Astrocyte (in vitro differentiated cells and primary cell): ENCODE measurements around the gene NLRP4. TPM values are rescaled to one million over a fixed set of nuclear protein-coding genes. Genes with fewer than 3 reads are reported as not detected.

Source experiments
- DNase-seq: peaks from one replicate; pipeline ENCODE4 v3.0.0-alpha.2; 2010; ENCODE audit warnings: low read depth
- FAIRE-seq: peaks from 2 replicates; lab custom pipeline; 2011; peaks lifted over from hg19 to GRCh38; lab: Jason Lieb, UNC
- H2AFZ ChIP-seq: 2 replicates; pipeline ENCODE4 v1.6.0; 2012; ENCODE audit warnings: low read depth, low read length, inconsistent platforms
- H3K27ac ChIP-seq: 2 replicates; pipeline ENCODE4 v1.5.1; 2011; ENCODE audit warnings: low read depth, low read length, inconsistent platforms
- H3K27me3 ChIP-seq: 2 replicates; pipeline ENCODE4 v1.6.0; 2011; ENCODE audit warnings: low read length, inconsistent platforms; ENCODE audit not compliant: insufficient read depth
- H3K36me3 ChIP-seq: 2 replicates; pipeline ENCODE4 v1.5.1; 2011; ENCODE audit warnings: low read length, inconsistent platforms; ENCODE audit not compliant: insufficient read depth
- H3K4me1 ChIP-seq: 2 replicates; pipeline ENCODE4 v1.5.1; 2011; ENCODE audit warnings: low read length, inconsistent platforms; ENCODE audit not compliant: insufficient read depth
- H3K4me2 ChIP-seq: 2 replicates; pipeline ENCODE4 v1.6.0; 2012; ENCODE audit warnings: low read length, inconsistent platforms
- H3K4me3 ChIP-seq: 2 replicates; pipeline ENCODE4 v1.5.1; 2011; ENCODE audit warnings: low read depth, mild to moderate bottlenecking, low read length, inconsistent platforms; ENCODE audit not compliant: insufficient read depth
- H3K79me2 ChIP-seq: 2 replicates; pipeline ENCODE4 v1.6.0; 2012; ENCODE audit warnings: mild to moderate bottlenecking, low read length, inconsistent platforms; ENCODE audit not compliant: insufficient read depth
- H3K9ac ChIP-seq: 2 replicates; pipeline ENCODE4 v1.6.0; 2012; ENCODE audit warnings: mild to moderate bottlenecking, low read length, inconsistent platforms
- H3K9me3 ChIP-seq: 2 replicates; pipeline ENCODE4 v1.5.1; 2012; ENCODE audit warnings: low read depth, mild to moderate bottlenecking, low read length, inconsistent platforms; ENCODE audit not compliant: insufficient read depth
- H4K20me1 ChIP-seq: 2 replicates; pipeline ENCODE4 v1.6.0; 2012; ENCODE audit warnings: low read length, inconsistent platforms; ENCODE audit not compliant: insufficient read depth
- H3K27ac Mint-ChIP-seq: one replicate; pipeline ENCODE4 v1.8.0; 2021; ENCODE audit warnings: mild to moderate bottlenecking, mixed read lengths; ENCODE audit not compliant: unreplicated experiment
- H3K27me3 Mint-ChIP-seq: one replicate; pipeline ENCODE4 v1.8.0; 2021; ENCODE audit warnings: low read depth, mixed read lengths; ENCODE audit not compliant: unreplicated experiment
- H3K36me3 Mint-ChIP-seq: one replicate; pipeline ENCODE4 v1.8.0; 2021; ENCODE audit warnings: low read depth, mixed read lengths; ENCODE audit not compliant: unreplicated experiment
- H3K4me1 Mint-ChIP-seq: one replicate; pipeline ENCODE4 v1.8.0; 2021; ENCODE audit warnings: low read depth, mixed read lengths; ENCODE audit not compliant: unreplicated experiment
- H3K4me3 Mint-ChIP-seq: one replicate; pipeline ENCODE4 v1.8.0; 2021; ENCODE audit warnings: mild to moderate bottlenecking, moderate library complexity, mixed read lengths; ENCODE audit not compliant: unreplicated experiment
- H3K9me3 Mint-ChIP-seq: one replicate; pipeline ENCODE4 v1.8.0; 2021; ENCODE audit warnings: mild to moderate bottlenecking, mixed read lengths; ENCODE audit not compliant: unreplicated experiment
- CTCF ChIP-seq: IDR thresholded peaks from 2 replicates; pipeline ENCODE4 v1.5.1; 2011; ENCODE audit warnings: low read depth, mild to moderate bottlenecking, inconsistent platforms, low read length, moderate library complexity; ENCODE audit not compliant: insufficient read depth
- EZH2 ChIP-seq: IDR thresholded peaks from 2 replicates; pipeline ENCODE4 v1.6.1; 2012; ENCODE audit warnings: mild to moderate bottlenecking, low read length, inconsistent platforms; ENCODE audit not compliant: insufficient read depth
- total RNA-seq: library from RNA; stranded (reverse); gene quantifications from 2 replicates; pipeline ENCODE4 v1.2.1, GENCODE V29; 2021

Gene NLRP4
- total RNA-seq, 1 donor from 2014 or later: not detected

DNA sequence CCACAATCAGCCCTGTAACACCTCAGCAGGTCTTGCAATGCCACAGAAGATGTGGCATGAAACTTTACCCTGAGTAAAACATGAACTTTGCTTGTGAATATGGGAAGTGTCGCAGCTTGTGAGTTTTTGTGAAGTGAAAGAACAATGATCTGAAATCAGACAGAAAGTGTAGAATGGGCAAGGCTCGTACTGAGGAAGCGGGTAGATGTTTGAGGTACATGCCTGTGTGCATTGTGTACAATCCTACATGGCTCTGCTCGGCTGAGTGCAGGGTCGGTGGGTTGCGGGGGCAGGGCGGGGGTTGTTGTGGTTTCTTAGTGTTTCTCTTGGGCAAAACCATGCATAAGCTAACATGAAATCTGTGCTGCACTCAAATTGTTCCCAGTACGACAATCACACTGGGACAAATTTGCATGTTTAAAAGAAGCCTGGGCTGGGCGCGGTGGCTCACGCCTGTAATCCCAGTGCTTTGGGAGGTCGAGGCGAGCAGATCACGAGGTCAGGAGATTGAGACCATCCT lies 94.7 kb downstream of the NLRP4 start:
- H3K4me3 Mint-ChIP-seq: no peak overlapping the region
- no peak for FAIRE-seq
- no peak overlapping the region for H3K9ac ChIP-seq
- no peak overlapping the region for H2AFZ ChIP-seq
- H3K4me1 ChIP-seq: no peaks in the 10 kb centered on the region
- TF ChIP-seq CTCF (no peak), EZH2 (no peak)
- H3K9me3 ChIP-seq: peaks cover 19% of the 10 kb centered on the region
- H3K4me2 ChIP-seq: no peak overlapping the region
- H3K27ac ChIP-seq: no peak overlapping the region
- H3K27me3 Mint-ChIP-seq: no peaks in the 10 kb centered on the region
- H3K36me3 ChIP-seq: no peaks in the 10 kb centered on the region
- DNase-seq: no peak
- no peak overlapping the region for H3K4me3 ChIP-seq
- no peaks in the 10 kb centered on the region for H3K27me3 ChIP-seq
- H3K27ac Mint-ChIP-seq: no peak overlapping the region
- H3K79me2 ChIP-seq: no peaks in the 10 kb centered on the region
- H3K9me3 Mint-ChIP-seq: peaks cover 12% of the 10 kb centered on the region
- no peaks in the 10 kb centered on the region for H3K4me1 Mint-ChIP-seq
- no peaks in the 10 kb centered on the region for H4K20me1 ChIP-seq
- no peaks in the 10 kb centered on the region for H3K36me3 Mint-ChIP-seq

Other genes with a start within 250 kb of the NLRP4 start
- gene FIZ1, start 237.0 kb upstream of the NLRP4 start, total RNA-seq: 14.2 and 14.5 TPM in 2 replicates
- 6.0 and 6.3 TPM in 2 replicates for gene ZNF524, start 236.3 kb upstream of the NLRP4 start, total RNA-seq
- 15.0 and 15.3 TPM in 2 replicates for gene ZNF865, start 230.9 kb upstream of the NLRP4 start, total RNA-seq
- gene ZNF784, start 212.0 kb upstream of the NLRP4 start, total RNA-seq: 5.0 and 5.3 TPM in 2 replicates
- gene ZNF580, start 195.5 kb upstream of the NLRP4 start, total RNA-seq: 35.8 and 36.6 TPM in 2 replicates
- 28.4 and 30.0 TPM in 2 replicates for gene ZNF581, start 192.9 kb upstream of the NLRP4 start, total RNA-seq
- gene CCDC106, start 188.3 kb upstream of the NLRP4 start, total RNA-seq: 12.2 and 12.8 TPM in 2 replicates
- 183 and 194 TPM in 2 replicates for gene U2AF2, start 181.5 kb upstream of the NLRP4 start, total RNA-seq
- 145 and 156 TPM in 2 replicates for gene EPN1, start 161.3 kb upstream of the NLRP4 start, total RNA-seq
- not detected in 2 replicates for gene NLRP9, start 98.1 kb upstream of the NLRP4 start, total RNA-seq
- 0.43 TPM in 1 of 2 replicates, not detected in the other for gene RFPL4A, start 77.4 kb upstream of the NLRP4 start, total RNA-seq
- not detected in 2 replicates for gene RFPL4AL1, start 67.4 kb upstream of the NLRP4 start, total RNA-seq
- not detected in 2 replicates for gene NLRP11, start 4.5 kb upstream of the NLRP4 start, total RNA-seq
- not detected in 2 replicates for gene NLRP13, start 95.8 kb downstream of the NLRP4 start, total RNA-seq
- not detected in 2 replicates for gene NLRP8, start 111.3 kb downstream of the NLRP4 start, total RNA-seq
- gene NLRP5, start 150.2 kb downstream of the NLRP4 start, total RNA-seq: not detected in 2 replicates